Tibial nerve (tissue), 4 donors: ENCODE data around the gene SPTBN4.
A peak's percentile ranks its signal among the peaks of the same experiment; 100 is the strongest.

Source experiments
- EP300 ChIP-seq, 2 donors: sonication (generic); formaldehyde crosslinking; IDR thresholded peaks; one replicate each; pipeline ENCODE4 v1.6.1; 2017; ENCODE audit warnings: antibody characterized with exemption in 2 of 2, mild to moderate bottlenecking in 1 of 2
- POLR2A ChIP-seq, 2 donors: fragments of 450-650 bp; IDR thresholded peaks; one replicate each; pipeline ENCODE4 v1.6.1; 2017; ENCODE audit warnings: antibody characterized with exemption in 2 of 2, mild to moderate bottlenecking in 2 of 2, moderate library complexity in 2 of 2
- TF ChIP-seq, protein P1 (sequence below), 5 experiments: fragments of 200-600 bp in 3 of 5; fragments of 450-650 bp in 2 of 5; sonication (generic) in 3 of 5; IDR thresholded peaks; one replicate each; pipeline ENCODE4 v1.5.1; 2016 to 2019; ENCODE audit warnings: antibody characterized with exemption in 5 of 5, mild to moderate bottlenecking in 3 of 5, moderate library complexity in 2 of 5

DNA sequence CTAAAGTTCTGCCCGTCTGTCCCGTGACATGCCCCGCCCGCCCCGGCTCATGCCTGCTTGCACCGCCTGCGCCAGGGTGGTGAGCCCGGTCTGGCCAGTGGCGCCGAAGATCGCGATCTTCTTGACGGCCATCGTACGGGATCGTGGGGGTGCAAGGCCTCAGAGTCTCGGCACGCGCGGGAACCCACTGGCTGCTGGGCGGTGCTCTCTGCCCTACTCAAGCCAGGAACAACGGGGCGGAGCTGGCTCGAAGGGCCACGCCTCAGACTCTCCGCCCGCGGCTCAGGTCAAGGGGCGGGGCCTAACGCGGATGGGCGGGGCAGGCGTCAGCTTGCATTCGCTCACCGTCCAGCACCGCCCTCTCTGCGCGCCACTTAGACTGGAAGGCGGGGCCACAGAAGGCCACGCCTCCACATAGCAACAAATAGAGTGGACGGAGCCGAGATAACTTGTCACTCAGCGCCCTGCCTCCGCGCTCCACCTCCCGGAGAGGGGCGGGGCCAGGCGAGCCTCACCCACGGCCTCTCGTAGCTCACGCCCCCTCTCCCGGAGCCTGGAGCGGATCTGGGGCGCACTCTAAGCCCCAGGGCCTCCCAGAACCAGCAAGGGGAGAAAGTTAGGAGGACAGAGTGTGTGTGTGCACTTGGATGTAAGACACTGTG is 1.1 kb upstream of the SPTBN4 start, which contains the start of gene BLVRB:
- TF ChIP-seq EP300 (IDR thresholded peaks at IDR 0.05): peak; percentile 97 to 98
- TF ChIP-seq, protein P1, sequence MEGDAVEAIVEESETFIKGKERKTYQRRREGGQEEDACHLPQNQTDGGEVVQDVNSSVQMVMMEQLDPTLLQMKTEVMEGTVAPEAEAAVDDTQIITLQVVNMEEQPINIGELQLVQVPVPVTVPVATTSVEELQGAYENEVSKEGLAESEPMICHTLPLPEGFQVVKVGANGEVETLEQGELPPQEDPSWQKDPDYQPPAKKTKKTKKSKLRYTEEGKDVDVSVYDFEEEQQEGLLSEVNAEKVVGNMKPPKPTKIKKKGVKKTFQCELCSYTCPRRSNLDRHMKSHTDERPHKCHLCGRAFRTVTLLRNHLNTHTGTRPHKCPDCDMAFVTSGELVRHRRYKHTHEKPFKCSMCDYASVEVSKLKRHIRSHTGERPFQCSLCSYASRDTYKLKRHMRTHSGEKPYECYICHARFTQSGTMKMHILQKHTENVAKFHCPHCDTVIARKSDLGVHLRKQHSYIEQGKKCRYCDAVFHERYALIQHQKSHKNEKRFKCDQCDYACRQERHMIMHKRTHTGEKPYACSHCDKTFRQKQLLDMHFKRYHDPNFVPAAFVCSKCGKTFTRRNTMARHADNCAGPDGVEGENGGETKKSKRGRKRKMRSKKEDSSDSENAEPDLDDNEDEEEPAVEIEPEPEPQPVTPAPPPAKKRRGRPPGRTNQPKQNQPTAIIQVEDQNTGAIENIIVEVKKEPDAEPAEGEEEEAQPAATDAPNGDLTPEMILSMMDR (IDR thresholded peaks at IDR 0.05): no peak
- peak; percentile 88 to 97 for TF ChIP-seq POLR2A (IDR thresholded peaks at IDR 0.05)
